PFSK-1 (cell line): ENCODE data around the gene PAQR5.

ENCODE experiments used
- FOXP2 ChIP-seq: optimal IDR thresholded peaks from 2 replicates; pipeline ENCODE3; 2011; ENCODE audit warnings: borderline replicate concordance, control low read depth, inconsistent platforms; ENCODE audit not compliant: insufficient read depth; ENCODE audit errors: extremely low read length, extremely low read depth
- POLR2AphosphoS5 ChIP-seq: IDR thresholded peaks from 2 replicates; pipeline ENCODE4 v1.6.1; 2012; ENCODE audit warnings: low read depth, mild to moderate bottlenecking, control low read depth, low read length, moderate library complexity
- SIN3A ChIP-seq: IDR thresholded peaks from 2 replicates; pipeline ENCODE4 v1.6.1; 2012; ENCODE audit warnings: mild to moderate bottlenecking, low read length, moderate library complexity, borderline replicate concordance; ENCODE audit not compliant: insufficient read depth
- TAF1 ChIP-seq: IDR thresholded peaks from 2 replicates; pipeline ENCODE4 v1.6.1; 2012; ENCODE audit warnings: low read length, control low read depth, borderline replicate concordance; ENCODE audit not compliant: insufficient read depth
- TF ChIP-seq, protein P1 (sequence below), 2 experiments: IDR thresholded peaks; 2 replicates each; pipeline versions ENCODE4 v1.6.1 to v1.8.0; 2011 to 2012; ENCODE audit warnings: low read depth in 2 of 2, low read length in 2 of 2, control low read depth in 1 of 2, inconsistent platforms in 1 of 2, mild to moderate bottlenecking in 1 of 2, moderate library complexity in 1 of 2; ENCODE audit not compliant: insufficient read depth in 1 of 2

Gene PAQR5

DNA sequence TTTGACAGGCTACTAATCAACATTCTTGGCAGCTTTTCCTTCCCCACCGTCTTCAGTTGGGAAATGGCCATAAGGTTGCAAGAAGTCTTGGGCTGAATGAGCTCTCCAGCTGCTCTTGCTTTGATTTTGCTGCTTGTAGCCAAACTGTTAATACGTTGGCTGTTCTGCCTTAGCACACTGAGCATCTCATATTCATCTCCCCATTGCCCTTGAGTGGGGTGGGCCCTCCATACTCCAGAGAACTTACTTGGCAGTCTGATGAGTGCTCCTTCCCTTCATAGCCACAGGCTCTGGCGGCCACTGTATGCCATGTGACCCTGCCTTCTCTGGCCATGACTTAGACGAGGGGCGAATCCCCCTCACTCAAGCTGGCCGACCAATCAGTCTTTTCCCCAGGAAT lies 25.8 kb upstream of the PAQR5 start:
- no peak for TF ChIP-seq TAF1
- TF ChIP-seq FOXP2 = no peak
- TF ChIP-seq POLR2AphosphoS5 = no peak
- TF ChIP-seq SIN3A = no peak
- TF ChIP-seq, protein P1, sequence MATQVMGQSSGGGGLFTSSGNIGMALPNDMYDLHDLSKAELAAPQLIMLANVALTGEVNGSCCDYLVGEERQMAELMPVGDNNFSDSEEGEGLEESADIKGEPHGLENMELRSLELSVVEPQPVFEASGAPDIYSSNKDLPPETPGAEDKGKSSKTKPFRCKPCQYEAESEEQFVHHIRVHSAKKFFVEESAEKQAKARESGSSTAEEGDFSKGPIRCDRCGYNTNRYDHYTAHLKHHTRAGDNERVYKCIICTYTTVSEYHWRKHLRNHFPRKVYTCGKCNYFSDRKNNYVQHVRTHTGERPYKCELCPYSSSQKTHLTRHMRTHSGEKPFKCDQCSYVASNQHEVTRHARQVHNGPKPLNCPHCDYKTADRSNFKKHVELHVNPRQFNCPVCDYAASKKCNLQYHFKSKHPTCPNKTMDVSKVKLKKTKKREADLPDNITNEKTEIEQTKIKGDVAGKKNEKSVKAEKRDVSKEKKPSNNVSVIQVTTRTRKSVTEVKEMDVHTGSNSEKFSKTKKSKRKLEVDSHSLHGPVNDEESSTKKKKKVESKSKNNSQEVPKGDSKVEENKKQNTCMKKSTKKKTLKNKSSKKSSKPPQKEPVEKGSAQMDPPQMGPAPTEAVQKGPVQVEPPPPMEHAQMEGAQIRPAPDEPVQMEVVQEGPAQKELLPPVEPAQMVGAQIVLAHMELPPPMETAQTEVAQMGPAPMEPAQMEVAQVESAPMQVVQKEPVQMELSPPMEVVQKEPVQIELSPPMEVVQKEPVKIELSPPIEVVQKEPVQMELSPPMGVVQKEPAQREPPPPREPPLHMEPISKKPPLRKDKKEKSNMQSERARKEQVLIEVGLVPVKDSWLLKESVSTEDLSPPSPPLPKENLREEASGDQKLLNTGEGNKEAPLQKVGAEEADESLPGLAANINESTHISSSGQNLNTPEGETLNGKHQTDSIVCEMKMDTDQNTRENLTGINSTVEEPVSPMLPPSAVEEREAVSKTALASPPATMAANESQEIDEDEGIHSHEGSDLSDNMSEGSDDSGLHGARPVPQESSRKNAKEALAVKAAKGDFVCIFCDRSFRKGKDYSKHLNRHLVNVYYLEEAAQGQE (IDR thresholded peaks at IDR 0.05; ENCODE audit: insufficient read depth in 1 of 2, low read depth in 2 of 2, low read length in 2 of 2) = no peak

DNA sequence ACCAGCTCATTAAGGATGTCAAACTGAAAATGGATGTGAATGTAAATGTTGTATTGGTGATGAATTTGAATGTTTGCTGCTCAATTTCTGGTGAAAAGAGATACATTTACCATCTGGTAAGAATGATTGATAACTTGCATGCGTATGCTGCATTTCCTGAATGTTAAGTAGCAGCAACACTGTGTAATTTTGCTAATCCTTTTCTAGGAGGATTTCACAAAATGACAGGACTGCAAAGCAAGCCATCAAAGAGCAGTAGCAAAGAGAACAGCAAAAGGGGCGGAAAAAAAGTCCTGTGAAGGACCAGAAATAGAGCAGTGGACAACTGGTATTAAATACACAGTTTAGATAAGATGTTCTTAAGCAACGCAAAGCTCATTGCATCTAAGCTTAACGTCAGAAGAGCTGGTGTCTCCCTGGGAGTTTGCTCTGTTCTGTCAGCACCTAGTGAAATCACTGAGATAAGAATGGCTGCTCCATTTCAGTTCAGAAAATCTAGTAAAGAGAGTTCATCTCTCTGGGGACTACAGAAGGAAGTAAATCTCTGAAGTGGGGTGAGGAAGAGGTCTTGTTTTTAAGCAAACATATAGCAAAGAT lies 23.5 kb upstream of the PAQR5 start:
- no peak for TF ChIP-seq SIN3A
- TF ChIP-seq, protein P1 (IDR thresholded peaks at IDR 0.05; ENCODE audit: insufficient read depth in 1 of 2, low read depth in 2 of 2, low read length in 2 of 2) = no peak
- no peak for TF ChIP-seq FOXP2
- TF ChIP-seq TAF1 = no peak
- no peak for TF ChIP-seq POLR2AphosphoS5

DNA sequence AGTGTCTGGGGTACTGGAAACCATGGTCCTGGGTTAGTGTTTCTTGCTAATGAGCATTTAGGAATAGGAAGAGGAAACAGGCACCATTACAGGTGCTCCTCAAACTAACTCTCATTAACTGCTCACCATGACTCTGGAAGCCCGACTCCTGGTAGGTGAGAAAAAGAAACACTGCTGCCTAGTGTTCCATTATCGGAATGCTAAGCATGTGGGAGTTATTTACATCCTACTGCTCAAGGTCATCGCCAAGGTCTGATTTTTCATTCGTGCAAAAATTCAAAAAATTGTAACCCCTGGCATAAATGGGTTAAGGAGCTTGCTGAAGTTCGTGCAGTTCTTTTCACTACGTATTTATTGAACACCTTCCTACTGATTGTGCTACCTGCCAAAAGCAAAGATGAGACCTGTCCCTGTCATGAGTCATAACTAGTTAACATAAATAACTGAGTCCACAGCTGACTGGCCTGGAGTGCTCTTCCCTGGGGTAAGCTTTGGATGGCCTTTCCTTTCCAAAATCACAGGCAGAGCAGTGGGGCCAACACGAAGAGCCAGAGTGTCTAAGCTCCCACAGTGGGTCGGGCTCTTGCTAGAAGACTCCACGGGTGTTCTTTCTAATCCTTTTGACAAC lies 22.7 kb upstream of the PAQR5 start:
- TF ChIP-seq SIN3A = no peak
- TF ChIP-seq TAF1 = no peak
- TF ChIP-seq, protein P1 (IDR thresholded peaks at IDR 0.05; ENCODE audit: insufficient read depth in 1 of 2, low read depth in 2 of 2, low read length in 2 of 2) = no peak
- TF ChIP-seq FOXP2 = no peak
- TF ChIP-seq POLR2AphosphoS5 = no peak

DNA sequence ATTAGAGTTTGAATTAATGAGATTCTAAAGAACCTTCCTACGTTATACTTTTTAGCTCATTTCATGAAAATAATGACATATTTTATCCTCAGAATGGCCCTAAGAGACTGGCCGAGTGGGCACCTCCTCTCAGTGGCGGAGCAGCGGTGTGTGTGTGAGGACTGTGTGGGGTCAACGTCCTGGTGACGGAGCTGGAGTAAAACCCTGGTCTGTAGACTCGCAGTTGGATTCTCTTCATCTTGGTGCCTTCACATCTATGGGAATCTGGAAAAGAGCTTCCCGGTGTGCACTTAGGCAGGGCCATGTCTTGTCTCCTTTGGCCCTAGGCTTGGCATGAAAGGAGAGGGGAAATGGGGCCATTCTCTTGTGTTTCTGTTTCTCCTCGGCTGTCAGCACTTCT lies 21.4 kb upstream of the PAQR5 start:
- no peak for TF ChIP-seq SIN3A
- no peak for TF ChIP-seq POLR2AphosphoS5
- TF ChIP-seq, protein P1 (IDR thresholded peaks at IDR 0.05; ENCODE audit: insufficient read depth in 1 of 2, low read depth in 2 of 2, low read length in 2 of 2) = no peak
- no peak for TF ChIP-seq FOXP2
- TF ChIP-seq TAF1 = no peak
